Sigmoid colon (tissue), 7 donors: Measurements from ENCODE around the gene CARD9. TPM values are rescaled to one million over a fixed set of nuclear protein-coding genes. Genes with fewer than 3 reads are reported as not detected.

Experiments used
- DNase-seq: peaks from one replicate; pipeline ENCODE4 v3.0.0-alpha.2; 2019
- H3K27ac ChIP-seq, 4 donors: fragments of 200-600 bp; sonication (generic); one replicate each; pipeline ENCODE4 v1.5.1; 2016 to 2019; ENCODE audit warnings: mild to moderate bottlenecking in 1 of 4
- H3K27me3 ChIP-seq, 3 donors: fragments of 200-600 bp; sonication (generic); one replicate each; pipeline ENCODE4 v1.5.1; 2019; ENCODE audit warnings: mild to moderate bottlenecking in 1 of 3
- H3K36me3 ChIP-seq, 4 donors: fragments of 200-600 bp; sonication (generic); one replicate each; pipeline ENCODE4 v1.5.1; 2016 to 2019
- H3K4me1 ChIP-seq, 4 donors: fragments of 200-600 bp; sonication (generic); one replicate each; pipeline ENCODE4 v1.5.1; 2017 to 2019
- H3K4me3 ChIP-seq, 4 donors: fragments of 200-600 bp; sonication (generic); one replicate each; pipeline ENCODE4 v1.5.1; 2017 to 2019; ENCODE audit warnings: mild to moderate bottlenecking in 2 of 4, moderate library complexity in 1 of 4
- H3K9me3 ChIP-seq, 4 donors: fragments of 200-600 bp in 3 of 4; sonication (generic) in 3 of 4; one replicate each; pipeline versions ENCODE4 v1.5.1 to v1.6.1; 2013 to 2019
- CTCF ChIP-seq, 4 experiments: fragments of 450-650 bp in 3 of 4; fragments of 200-600 bp in 1 of 4; IDR thresholded peaks; one replicate each; pipeline ENCODE4 v1.5.1; 2016 to 2019; ENCODE audit warnings: antibody characterized with exemption in 4 of 4, mild to moderate bottlenecking in 3 of 4, moderate library complexity in 2 of 4
- EP300 ChIP-seq, 4 donors: sonication (generic); formaldehyde crosslinking; IDR thresholded peaks; one replicate each; pipeline ENCODE4 v1.6.1; 2017; ENCODE audit warnings: antibody characterized with exemption in 4 of 4
- POLR2A ChIP-seq, 2 donors: fragments of 450-650 bp; IDR thresholded peaks; one replicate each; pipeline ENCODE4 v1.6.1; 2016; ENCODE audit warnings: antibody characterized with exemption in 2 of 2, mild to moderate bottlenecking in 2 of 2, moderate library complexity in 2 of 2
- POLR2AphosphoS5 ChIP-seq, 4 donors: sonication (generic); formaldehyde crosslinking; IDR thresholded peaks; one replicate each; pipeline ENCODE4 v1.6.1; 2017; ENCODE audit warnings: antibody characterized with exemption in 4 of 4
- WGBS, 2 donors: extraction: QIAGEN DNeasy Blood & Tissue Kit; methylation state at CpG; one replicate each; pipeline ENCODE4 v1.1.7; 2013; 5-methylcytosine and 5-hydroxymethylcytosine counted together
- intact Hi-C: fragments of 100-400 bp; cut with DNase I; formaldehyde crosslinking; loops from one replicate; pipeline ENCODE4 v1.15.1; 2023
- polyA plus RNA-seq, 3 donors: library from polyadenylated mRNA; stranded (reverse); fragments of 200-250 nt; gene quantifications; one replicate each; pipeline ENCODE4 v1.2.3, GENCODE V29; 2013
- total RNA-seq, 4 donors: library from RNA; depleted of rRNA; stranded (reverse); fragments of >200 nt; gene quantifications; one replicate each; pipeline ENCODE4 v1.1.0, GENCODE V29; 2016
- donor health status: healthy with polysubstance abuse.
- donor health status: Bipolar disorder and iron deficiency.
- donor health status: healthy.

Gene CARD9
- total and polyA plus RNA-seq, 7 donors, result 1.5 to 6.9 (median 2.3) TPM

GRCh38 chr9:136405481-136405880 lies 32.0 kb upstream of the CARD9 start:
- intact Hi-C loops, result no loop called here
- Histone ChIP-seq H3K4me1 (peaks cover 0 to 23% (median 16%) of the 10 kb centered on the region in 4 donors), H3K27ac (no peak overlapping the region), H3K4me3 (no peak overlapping the region), H3K27me3 (no peaks in the 10 kb centered on the region), H3K9me3 (no peaks in the 10 kb centered on the region), H3K36me3 (peaks cover 4 to 54% (median 28%) of the 10 kb centered on the region in 4 donors)
- no peak for DNase-seq
- TF ChIP-seq POLR2AphosphoS5 (IDR thresholded peaks at IDR 0.05) (no peak), EP300 (IDR thresholded peaks at IDR 0.05) (no peak), POLR2A (IDR thresholded peaks at IDR 0.05) (no peak), CTCF (IDR thresholded peaks at IDR 0.05) (no peak)
- WGBS, 2 donors, result 88 to 92% methylated on average over 7 of the region's 7 CpGs

GRCh38 chr9:136404801-136405136 lies 31.3 kb upstream of the CARD9 start:
- Histone ChIP-seq H3K27me3 (no peaks in the 10 kb centered on the region), H3K36me3 (peaks cover 4 to 54% (median 28%) of the 10 kb centered on the region in 4 donors), H3K27ac (no peak overlapping the region), H3K4me1 (peaks cover 0 to 24% (median 16%) of the 10 kb centered on the region in 4 donors), H3K4me3 (no peak overlapping the region), H3K9me3 (no peaks in the 10 kb centered on the region)
- WGBS, 2 donors, result 88 to 91% methylated on average over 14 of the region's 14 CpGs
- TF ChIP-seq CTCF (IDR thresholded peaks at IDR 0.05) (no peak), POLR2AphosphoS5 (IDR thresholded peaks at IDR 0.05) (no peak)
- intact Hi-C loops, result no loop called here
- DNase-seq, result no peak

GRCh38 chr9:136403915-136404800 lies 30.7 kb upstream of the CARD9 start:
- WGBS, 2 donors, result 77 to 87% methylated on average over 32 of the region's 32 CpGs
- Histone ChIP-seq H3K4me1 (peaks cover 0 to 24% (median 14%) of the 10 kb centered on the region in 4 donors), H3K9me3 (no peaks in the 10 kb centered on the region), H3K27me3 (no peaks in the 10 kb centered on the region), H3K27ac (no peak overlapping the region), H3K4me3 (no peak overlapping the region), H3K36me3 (peaks cover 4 to 54% (median 28%) of the 10 kb centered on the region in 4 donors)
- no peak for TF ChIP-seq EP300 (IDR thresholded peaks at IDR 0.05)
- TF ChIP-seq POLR2AphosphoS5 (IDR thresholded peaks at IDR 0.05), result no peak
- TF ChIP-seq POLR2A (IDR thresholded peaks at IDR 0.05), result no peak
- TF ChIP-seq CTCF (IDR thresholded peaks at IDR 0.05), result no peak
- intact Hi-C loops, result no loop called here
- DNase-seq, result no peak

- Histone ChIP-seq H3K4me3 (no peak overlapping the region), H3K27me3 (no peaks in the 10 kb centered on the region), H3K36me3 (peaks cover 4 to 54% (median 28%) of the 10 kb centered on the region in 4 donors), H3K9me3 (no peaks in the 10 kb centered on the region), H3K4me1 (peaks cover 0 to 24% (median 18%) of the 10 kb centered on the region in 4 donors), H3K27ac (no peak overlapping the region)
- TF ChIP-seq POLR2AphosphoS5 (IDR thresholded peaks at IDR 0.05) (no peak), POLR2A (IDR thresholded peaks at IDR 0.05) (no peak), CTCF (IDR thresholded peaks at IDR 0.05) (no peak), EP300 (IDR thresholded peaks at IDR 0.05) (no peak)
- no peak for DNase-seq
- WGBS, 2 donors, result 55 to 89% methylated on average over 5 of the region's 5 CpGs
- intact Hi-C loops, result no loop called here
Measured at GRCh38 chr9:136403538-136403914, 30.1 kb upstream of the CARD9 start.
